Uterus (tissue), 2 donors: Measurements from ENCODE around the gene QSOX2.

Experiments used
- POLR2A ChIP-seq, 2 donors: fragments of 450-650 bp; IDR thresholded peaks; one replicate each; pipeline ENCODE4 v1.6.1; 2016; ENCODE audit warnings: antibody characterized with exemption in 2 of 2, mild to moderate bottlenecking in 1 of 2, moderate library complexity in 1 of 2
- TF ChIP-seq, protein P1 (sequence below), 4 experiments: fragments of 200-600 bp in 2 of 4; fragments of 450-650 bp in 2 of 4; sonication (generic) in 2 of 4; IDR thresholded peaks; one replicate each; pipeline ENCODE4 v1.5.1; 2016 to 2019; ENCODE audit warnings: antibody characterized with exemption in 4 of 4, mild to moderate bottlenecking in 2 of 4, moderate library complexity in 1 of 4

DNA sequence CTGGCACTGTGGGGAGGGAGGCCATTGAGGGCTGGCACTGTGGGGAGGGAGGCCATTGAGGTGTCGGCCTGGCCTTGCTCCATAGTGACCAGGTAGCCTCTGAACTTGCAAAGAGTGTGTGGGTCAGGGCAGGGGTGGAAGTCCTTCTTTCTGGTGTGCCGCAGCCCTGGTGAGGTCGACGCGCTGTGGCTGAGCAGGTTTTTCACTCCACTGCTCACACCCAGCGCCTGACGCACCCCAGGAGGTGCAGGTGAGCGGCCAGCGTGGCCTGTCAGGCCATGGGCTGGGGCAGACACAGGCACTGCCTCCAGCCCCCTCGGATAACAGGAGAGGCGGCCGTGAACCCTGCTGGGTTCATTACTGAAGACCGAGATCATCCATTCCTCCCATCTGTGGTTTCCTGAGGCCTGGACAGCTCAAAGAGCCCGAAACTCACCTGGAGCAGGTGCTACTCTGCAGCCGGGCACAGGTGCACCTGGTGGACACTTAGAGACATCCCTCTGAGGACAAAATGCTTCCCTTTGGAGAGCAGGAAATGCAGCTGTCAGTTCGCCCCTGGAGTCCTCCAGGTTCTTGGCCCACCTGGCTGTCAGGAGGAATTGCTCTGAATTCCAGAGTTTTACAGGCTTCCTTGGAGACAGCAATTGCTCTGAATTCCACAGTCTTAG lies 73.1 kb downstream of the QSOX2 start:
- TF ChIP-seq, protein P1, sequence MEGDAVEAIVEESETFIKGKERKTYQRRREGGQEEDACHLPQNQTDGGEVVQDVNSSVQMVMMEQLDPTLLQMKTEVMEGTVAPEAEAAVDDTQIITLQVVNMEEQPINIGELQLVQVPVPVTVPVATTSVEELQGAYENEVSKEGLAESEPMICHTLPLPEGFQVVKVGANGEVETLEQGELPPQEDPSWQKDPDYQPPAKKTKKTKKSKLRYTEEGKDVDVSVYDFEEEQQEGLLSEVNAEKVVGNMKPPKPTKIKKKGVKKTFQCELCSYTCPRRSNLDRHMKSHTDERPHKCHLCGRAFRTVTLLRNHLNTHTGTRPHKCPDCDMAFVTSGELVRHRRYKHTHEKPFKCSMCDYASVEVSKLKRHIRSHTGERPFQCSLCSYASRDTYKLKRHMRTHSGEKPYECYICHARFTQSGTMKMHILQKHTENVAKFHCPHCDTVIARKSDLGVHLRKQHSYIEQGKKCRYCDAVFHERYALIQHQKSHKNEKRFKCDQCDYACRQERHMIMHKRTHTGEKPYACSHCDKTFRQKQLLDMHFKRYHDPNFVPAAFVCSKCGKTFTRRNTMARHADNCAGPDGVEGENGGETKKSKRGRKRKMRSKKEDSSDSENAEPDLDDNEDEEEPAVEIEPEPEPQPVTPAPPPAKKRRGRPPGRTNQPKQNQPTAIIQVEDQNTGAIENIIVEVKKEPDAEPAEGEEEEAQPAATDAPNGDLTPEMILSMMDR (IDR thresholded peaks at IDR 0.05) = no peak
- TF ChIP-seq POLR2A (IDR thresholded peaks at IDR 0.05) = no peak
